NCI-H2029 (cell line): Measurements from ENCODE around the gene PPIL3.
"Not testable (repeated sequence)": the region's sequence is repeated elsewhere in the genome, so short reads cannot be mapped to it uniquely, and the experiment has no call there.

Experiments used
- DNase-seq: peaks from one replicate; lab custom pipeline; 2025; lab: John Stamatoyannopoulos, UW

PPIL3 gene

GRCh38 chr2:200888704-200889625 lies at the start of gene PPIL3, which contains the start of gene NIF3L1:
TSS of gene PPIL3 (minus strand) at chr2:200889077. CDS start at chr2:200887615, 1,462 bp downstream.
TSS of gene NIF3L1 (plus strand) at chr2:200889371. CDS start at chr2:200891944, 2,573 bp downstream.
- peak; percentile 96 for DNase-seq

- DNase-seq = no peak
Measured at GRCh38 chr2:200930947-200931626, 42.2 kb upstream of the PPIL3 start.

GRCh38 chr2:200929334-200930249 lies 40.7 kb upstream of the PPIL3 start:
- no peak for DNase-seq

DNA sequence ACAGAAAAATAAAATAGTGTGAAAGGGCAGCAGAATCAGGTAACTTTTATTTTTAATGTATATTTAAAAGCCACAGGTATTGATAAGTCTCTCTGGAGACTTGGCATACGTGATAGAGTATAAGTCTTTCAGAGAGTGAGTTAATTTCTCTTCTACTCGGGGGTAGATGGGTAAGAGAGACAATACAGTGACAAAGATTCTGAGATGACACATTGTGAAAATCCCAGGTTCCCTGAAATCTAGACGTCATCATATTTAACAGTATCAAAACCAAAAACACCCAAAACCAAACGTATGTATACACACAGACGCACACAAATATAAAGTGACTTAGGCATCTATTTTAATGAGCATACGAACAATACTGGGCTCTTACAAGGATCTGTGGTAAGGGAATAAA lies 33.6 kb upstream of the PPIL3 start:
- no peak for DNase-seq

GRCh38 chr2:200913654-200914053 lies 24.8 kb upstream of the PPIL3 start:
- no peak for DNase-seq

- DNase-seq = no peak
Measured at GRCh38 chr2:200909958-200910357, 21.1 kb upstream of the PPIL3 start.

DNA sequence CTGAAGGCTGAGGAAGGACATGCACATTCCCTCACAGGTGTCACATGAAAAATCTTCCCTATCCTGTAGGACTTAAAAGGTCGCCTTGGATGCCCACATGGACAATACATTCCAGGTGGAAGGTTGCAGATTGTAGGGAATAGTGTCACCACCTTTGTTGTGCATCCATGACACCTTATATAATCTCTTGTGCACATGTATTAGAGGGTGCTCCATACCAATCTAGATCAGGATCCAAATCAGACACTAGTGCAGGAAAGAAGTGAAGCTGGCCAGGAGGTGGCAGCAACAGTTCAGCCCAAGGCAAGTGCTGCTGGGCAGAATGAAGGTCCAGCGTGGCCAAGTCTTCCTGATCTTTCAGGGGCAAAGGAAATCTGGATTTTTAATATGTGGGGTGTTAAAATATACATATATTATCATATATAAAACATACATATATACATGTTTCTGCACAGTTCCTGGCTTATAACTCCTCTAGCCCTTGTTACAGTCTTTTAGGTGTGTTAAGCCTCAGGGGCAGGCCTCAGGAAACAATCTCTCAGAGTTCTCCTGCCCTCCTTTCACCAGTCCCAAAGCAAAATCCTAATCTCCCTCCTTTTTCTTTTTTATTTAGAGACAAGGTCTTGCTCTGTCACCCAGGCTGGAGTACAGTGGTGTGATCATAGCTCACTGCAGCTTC lies 16.9 kb upstream of the PPIL3 start:
- peak; percentile 48 for DNase-seq

DNA sequence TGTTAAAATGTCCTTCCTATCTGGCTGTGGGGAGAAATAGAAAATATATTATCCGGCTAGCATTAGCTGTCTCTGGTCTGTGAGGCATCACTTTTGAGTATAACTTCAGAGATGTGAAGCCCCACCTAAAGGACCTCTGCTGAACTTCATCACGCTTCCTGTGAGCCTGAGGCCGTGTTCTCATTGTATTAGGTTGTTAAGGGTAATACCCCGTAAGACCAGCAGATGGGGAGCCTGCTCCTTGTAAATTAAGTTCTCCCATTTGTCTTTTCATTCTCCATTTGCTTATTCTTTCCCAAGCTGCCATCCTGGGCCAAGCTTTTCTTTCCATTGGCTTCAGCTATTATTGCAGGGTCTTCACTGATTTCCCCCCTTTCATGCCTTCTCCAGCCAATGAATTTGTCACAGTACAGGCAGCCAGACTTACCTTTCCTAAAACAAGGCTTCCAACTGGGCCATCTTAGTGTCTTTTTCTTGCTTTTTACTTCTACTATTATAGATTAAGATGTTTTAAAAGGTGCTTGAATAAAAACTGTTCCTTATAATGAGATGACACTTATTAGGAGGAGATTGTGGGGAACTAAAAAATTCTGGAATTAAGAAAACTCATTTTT lies 12.7 kb upstream of the PPIL3 start:
- DNase-seq = peak; percentile 29

- no peak for DNase-seq
Measured at GRCh38 chr2:200899482-200899881, 10.6 kb upstream of the PPIL3 start.

DNA sequence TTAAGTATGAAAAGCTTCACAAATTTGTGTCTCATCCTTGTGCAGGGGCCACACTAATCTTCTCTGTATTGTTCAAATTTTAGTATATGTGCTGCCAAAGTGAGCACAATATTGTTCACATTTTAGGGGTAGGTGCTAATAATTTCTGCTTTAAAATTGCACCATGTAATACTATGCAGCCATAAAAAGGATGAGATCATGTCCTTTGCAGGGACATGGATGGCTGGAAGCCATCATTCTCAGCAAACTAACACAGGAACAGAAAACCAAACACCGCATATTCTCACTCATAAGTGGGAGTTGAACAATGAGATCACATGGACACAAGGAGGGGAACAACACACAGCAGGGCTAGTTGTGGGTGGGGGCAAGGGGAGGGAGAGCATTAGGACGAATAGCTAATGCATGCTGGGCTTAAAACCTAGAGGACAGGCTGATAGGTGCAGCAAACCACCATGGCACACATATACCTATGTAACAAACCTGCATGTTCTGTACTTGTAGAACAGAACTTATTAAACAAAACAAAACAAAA lies 7.1 kb downstream of the PPIL3 start:
- not testable (repeated sequence) for DNase-seq

DNA sequence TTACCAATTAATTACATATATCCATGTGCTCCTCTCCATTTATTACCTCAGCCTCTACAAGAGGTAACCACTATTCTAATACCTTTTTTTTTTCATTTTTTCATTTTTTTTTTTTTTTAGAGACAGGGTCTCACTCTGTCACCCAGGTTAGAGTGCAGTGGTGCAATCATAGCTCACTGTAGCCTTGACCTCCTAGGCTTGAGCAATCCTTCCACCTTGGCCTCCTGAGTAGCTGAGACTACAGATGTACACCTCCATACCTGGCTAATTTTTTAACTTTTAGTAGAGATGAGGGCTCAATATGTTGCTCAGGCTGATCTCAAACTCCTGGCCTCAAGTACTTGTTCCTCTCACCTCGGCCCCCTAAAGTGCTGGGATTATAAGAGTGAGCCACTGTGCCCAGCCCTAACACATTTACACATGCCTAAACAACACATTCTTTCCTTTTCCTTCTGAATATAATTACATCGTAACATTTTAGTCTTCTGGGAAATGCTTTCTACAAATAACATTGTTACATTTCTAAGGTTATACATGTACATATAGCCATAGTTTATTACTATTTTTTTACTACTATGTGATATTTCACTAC lies 10.5 kb downstream of the PPIL3 start:
- DNase-seq = no peak

DNA sequence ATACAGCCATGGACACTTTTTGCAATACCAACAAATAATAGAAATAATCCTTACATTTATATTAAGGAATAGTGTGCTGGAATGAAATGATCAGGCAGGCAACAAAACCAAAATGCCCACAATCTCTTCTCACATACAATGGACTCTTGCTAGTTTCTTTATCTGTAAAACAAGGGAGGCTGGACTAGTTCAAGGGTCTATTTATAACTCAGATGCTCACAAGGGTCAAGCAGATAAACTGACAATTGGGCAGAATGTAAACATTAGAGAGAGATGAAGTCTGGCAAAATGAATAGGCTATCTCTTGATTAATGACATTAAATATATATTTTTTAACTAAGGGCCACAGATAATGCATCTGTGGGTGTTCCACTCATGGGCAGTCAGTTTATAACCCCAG lies 11.4 kb downstream of the PPIL3 start:
- no peak for DNase-seq

GRCh38 chr2:200873560-200873959 lies 15.3 kb downstream of the PPIL3 start:
- no peak for DNase-seq

- no peak for DNase-seq
Measured at GRCh38 chr2:200871151-200871550, 17.7 kb downstream of the PPIL3 start.

DNA sequence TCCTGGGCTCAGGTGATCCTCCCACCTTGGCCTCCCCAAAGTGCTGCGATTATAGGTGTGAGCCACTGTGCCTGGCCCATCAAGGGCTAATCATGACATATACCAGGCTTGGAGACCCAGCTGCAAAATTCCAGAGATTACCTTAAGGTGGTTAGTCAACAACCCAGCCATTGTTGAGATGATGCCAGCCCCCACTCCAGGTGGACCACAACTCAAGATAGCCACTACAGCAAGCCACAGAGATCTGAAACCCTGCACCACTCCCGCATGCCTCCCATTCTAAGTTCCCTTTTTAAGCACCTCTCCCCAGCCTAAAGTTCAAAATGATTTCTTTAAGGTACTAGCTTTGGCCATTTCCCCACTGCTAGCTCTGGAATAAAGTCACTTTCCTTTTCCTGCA lies 19.9 kb downstream of the PPIL3 start:
- DNase-seq = no peak

DNA sequence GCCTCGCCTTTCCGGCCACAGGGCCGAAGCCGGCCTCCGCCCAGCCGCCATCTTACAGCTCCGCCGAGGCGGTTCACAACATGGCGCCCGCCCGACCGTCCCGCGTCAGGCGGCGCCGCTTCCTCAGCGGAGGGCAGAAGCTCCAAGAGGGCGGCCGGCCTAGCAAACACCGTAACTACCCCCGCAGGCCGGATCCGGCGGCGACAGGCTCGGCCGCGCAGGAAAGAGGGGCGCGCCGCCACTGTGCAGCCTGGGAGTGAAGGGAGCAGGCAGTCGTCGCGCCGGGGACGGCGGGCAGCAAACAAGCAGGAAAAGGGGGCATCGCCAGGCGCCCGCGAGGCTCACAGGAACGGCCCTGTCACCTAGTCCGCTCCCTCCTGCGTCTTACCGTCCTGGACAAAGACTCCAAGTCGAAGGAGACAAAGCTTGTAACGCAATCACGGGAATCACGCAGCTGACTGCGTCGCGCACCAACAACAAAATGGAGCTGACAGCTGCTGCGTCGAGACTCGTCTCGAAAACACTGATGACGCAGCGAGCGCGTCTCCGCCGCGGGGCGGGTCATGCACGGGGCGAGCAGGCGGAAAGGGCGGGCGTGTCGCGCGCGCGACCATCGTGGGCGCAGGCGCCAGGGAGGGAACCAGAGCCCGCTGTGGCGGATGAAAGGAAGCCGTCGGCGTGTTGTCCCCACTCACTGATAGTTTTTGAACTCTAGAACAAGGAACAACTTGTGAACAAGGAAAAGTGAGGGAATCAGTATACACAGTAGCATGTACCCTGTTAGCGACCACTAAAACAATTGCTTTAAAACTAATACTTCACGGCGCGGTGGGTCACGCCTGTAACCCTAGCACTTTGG lies 24.5 kb downstream of the PPIL3 start, which contains the start of gene CLK1:
Gene CLK1, minus strand, starts transcription at position 483 of the 859 bp plus-strand sequence. CDS start 2,796 bp downstream, outside the sequence.
- peak; percentile 82 for DNase-seq

DNA sequence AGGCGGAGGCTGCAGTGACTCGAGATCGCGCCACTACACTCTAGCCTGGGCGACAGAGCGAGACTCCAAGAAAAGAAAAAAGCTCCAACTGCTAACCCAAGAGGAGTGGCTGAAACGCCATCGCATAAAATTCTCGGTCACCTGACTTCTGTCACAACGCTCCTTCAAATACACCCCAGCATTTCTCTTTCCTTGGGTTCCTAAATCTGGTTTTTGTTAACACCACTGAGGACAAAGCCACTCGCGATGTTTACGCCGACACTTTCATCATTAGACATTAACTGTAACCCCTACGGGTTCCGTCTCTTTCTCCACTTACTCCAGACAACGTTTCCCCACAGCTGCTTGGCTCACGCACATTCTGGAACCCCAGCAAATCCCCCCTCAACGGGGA lies 25.1 kb downstream of the PPIL3 start:
- no peak for DNase-seq

- peak; percentile 29 for DNase-seq
Measured at GRCh38 chr2:200862532-200863000, 26.3 kb downstream of the PPIL3 start.

DNA sequence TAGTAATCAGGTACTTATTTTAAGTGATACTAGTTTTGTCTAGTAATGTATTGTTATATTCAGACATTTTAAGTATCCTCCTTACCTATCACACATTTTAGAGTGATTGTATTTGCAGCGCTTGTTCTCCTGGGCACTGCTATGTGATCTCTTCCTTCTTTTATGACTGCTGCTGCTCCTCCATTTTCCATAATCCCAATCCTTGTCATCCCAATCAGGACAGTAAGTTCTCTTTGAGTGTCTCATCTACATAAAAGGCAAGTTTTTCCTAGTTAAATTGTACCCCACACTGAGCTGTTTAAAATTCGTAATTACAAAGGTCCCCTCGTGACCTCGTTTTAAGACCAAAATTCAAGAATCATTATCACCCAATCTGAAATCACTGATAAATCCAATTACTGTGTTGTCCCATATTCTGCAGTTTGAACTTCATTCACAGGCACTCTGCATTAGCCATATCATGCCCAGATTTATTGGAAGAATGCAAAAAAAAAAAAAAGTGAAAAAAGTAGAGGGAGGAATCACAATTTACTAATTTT lies 27.2 kb downstream of the PPIL3 start:
- DNase-seq = no peak
